Activated CD8-positive, alpha-beta T cell treated with anti-CD3 and anti-CD28 coated beads for 36 hours (primary cell): ENCODE measurements around the gene CRISP2. TPM values are rescaled to one million over a fixed set of nuclear protein-coding genes. Genes with fewer than 3 reads are reported as not detected.

Source experiments
- ATAC-seq: fragments of 200-7000 bp; cut with Tn5 transposase; one replicate; pipeline ENCODE4 v1.10.0; 2021; ENCODE audit warnings: mild to moderate bottlenecking, moderate library complexity
- CTCF ChIA-PET: fragments of 350-600 bp; sonication (Branson Sonifier 250); formaldehyde crosslinking; loops from one replicate; lab custom pipeline; 2021; ENCODE audit warnings: antibody characterized with exemption; lab: Charles Lee
- POLR2A ChIA-PET: fragments of 350-600 bp; sonication (Branson Sonifier 250); formaldehyde crosslinking; loops from one replicate; lab custom pipeline; 2021; ENCODE audit warnings: antibody characterized with exemption; lab: Charles Lee
- DNase-seq: peaks from one replicate; pipeline ENCODE4 v3.0.0-alpha.2; 2020
- H3K27ac Mint-ChIP-seq: one replicate; pipeline ENCODE4 v1.8.0; 2021; ENCODE audit warnings: mild to moderate bottlenecking, mixed read lengths
- H3K27me3 Mint-ChIP-seq: one replicate; pipeline ENCODE4 v1.8.0; 2021; ENCODE audit warnings: mixed read lengths
- H3K36me3 Mint-ChIP-seq: one replicate; pipeline ENCODE4 v1.8.0; 2021; ENCODE audit warnings: low read depth, mixed read lengths
- H3K4me1 Mint-ChIP-seq: one replicate; pipeline ENCODE4 v1.8.0; 2021; ENCODE audit warnings: low read depth, mixed read lengths
- H3K4me3 Mint-ChIP-seq: one replicate; pipeline ENCODE4 v1.8.0; 2021; ENCODE audit warnings: mild to moderate bottlenecking, moderate library complexity, mixed read lengths
- H3K9me3 Mint-ChIP-seq: one replicate; pipeline ENCODE4 v1.8.0; 2021; ENCODE audit warnings: mixed read lengths
- intact Hi-C: fragments of 100-400 bp; cut with micrococcal nuclease; formaldehyde crosslinking; loops from one replicate; pipeline ENCODE4 v1.10.0; 2022
- total RNA-seq, 2 experiments: library from RNA; stranded (reverse); gene quantifications; one replicate each; pipeline ENCODE4 v1.2.3, GENCODE V29; 2021
- TF ChIP-seq, protein P1 (sequence below): fragments of 200-600 bp; IDR thresholded peaks from one replicate; pipeline ENCODE4 v1.8.0; 2022; ENCODE audit warnings: antibody characterized with exemption, mild to moderate bottlenecking

The CRISP2 gene, protein sequence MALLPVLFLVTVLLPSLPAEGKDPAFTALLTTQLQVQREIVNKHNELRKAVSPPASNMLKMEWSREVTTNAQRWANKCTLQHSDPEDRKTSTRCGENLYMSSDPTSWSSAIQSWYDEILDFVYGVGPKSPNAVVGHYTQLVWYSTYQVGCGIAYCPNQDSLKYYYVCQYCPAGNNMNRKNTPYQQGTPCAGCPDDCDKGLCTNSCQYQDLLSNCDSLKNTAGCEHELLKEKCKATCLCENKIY
- not detected for total RNA-seq

DNA sequence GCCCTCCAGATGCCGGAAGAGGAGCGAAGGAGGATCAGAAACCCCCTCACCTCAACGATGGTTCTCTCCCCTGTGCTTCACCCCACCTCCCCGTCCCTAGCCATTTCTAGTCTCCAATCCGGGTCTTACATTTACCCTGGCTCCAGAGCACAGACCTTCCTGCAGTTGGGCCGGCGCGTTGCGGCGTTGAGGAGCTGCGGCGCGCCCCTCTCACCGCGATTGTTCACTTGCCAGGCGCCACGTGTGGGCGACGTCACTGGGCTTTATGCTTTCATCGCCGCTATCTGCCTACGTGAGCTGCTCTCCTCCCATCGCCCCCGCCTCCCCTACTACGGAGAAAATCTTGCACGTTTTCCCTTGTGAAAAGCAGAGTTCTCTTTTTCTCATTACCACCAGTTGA lies at the start of gene CRISP2:
CRISP2 (minus strand) TSS at position 198 of the 400 bp plus-strand sequence. CDS start 4,347 bp downstream, outside the sequence.
- H3K27ac Mint-ChIP-seq, result no peak within 1 kb of the TSS
- CTCF ChIA-PET, result no interaction called here
- intact Hi-C loops, result no loop called here
- POLR2A ChIA-PET, result no interaction called here
- no peak for ATAC-seq
- H3K4me1 Mint-ChIP-seq, result no peaks in the 10 kb centered on the region
- TF ChIP-seq, protein P1, sequence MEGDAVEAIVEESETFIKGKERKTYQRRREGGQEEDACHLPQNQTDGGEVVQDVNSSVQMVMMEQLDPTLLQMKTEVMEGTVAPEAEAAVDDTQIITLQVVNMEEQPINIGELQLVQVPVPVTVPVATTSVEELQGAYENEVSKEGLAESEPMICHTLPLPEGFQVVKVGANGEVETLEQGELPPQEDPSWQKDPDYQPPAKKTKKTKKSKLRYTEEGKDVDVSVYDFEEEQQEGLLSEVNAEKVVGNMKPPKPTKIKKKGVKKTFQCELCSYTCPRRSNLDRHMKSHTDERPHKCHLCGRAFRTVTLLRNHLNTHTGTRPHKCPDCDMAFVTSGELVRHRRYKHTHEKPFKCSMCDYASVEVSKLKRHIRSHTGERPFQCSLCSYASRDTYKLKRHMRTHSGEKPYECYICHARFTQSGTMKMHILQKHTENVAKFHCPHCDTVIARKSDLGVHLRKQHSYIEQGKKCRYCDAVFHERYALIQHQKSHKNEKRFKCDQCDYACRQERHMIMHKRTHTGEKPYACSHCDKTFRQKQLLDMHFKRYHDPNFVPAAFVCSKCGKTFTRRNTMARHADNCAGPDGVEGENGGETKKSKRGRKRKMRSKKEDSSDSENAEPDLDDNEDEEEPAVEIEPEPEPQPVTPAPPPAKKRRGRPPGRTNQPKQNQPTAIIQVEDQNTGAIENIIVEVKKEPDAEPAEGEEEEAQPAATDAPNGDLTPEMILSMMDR, result no peak
- no peaks in the 10 kb centered on the region for H3K36me3 Mint-ChIP-seq
- peaks cover 2% of the 10 kb centered on the region for H3K9me3 Mint-ChIP-seq
- H3K4me3 Mint-ChIP-seq, result no peak within 1 kb of the TSS
- H3K27me3 Mint-ChIP-seq, result no peaks in the 10 kb centered on the region
- DNase-seq, result no peak

- Mint-ChIP-seq H3K36me3 (no peaks in the 10 kb centered on the region), H3K27ac (no peak within 1 kb of the TSS), H3K27me3 (no peaks in the 10 kb centered on the region), H3K4me3 (no peak within 1 kb of the TSS), H3K9me3 (no peaks in the 10 kb centered on the region), H3K4me1 (no peaks in the 10 kb centered on the region)
- DNase-seq, result no peak
- no peak for ATAC-seq
- TF ChIP-seq, protein P1, result no peak
- POLR2A ChIA-PET, result interaction anchor here (0.6 kb wide), 1 partner anchor 176 kb away, joined by 3 read pairs; no protein-coding TSS in a partner anchor
- CTCF ChIA-PET, result no interaction called here
- intact Hi-C loops, result no loop called here
Measured at GRCh38 chr6:49744259-49744658, 30.9 kb upstream of the CRISP2 start, which contains the start of gene CRISP3. TSS of gene CRISP3 (minus strand) at chr6:49744388. CDS start at chr6:49744367, 21 bp downstream.

- H3K9me3 Mint-ChIP-seq, result no peaks in the 10 kb centered on the region
- POLR2A ChIA-PET, result no interaction called here
- TF ChIP-seq, protein P1, result no peak
- H3K36me3 Mint-ChIP-seq, result no peaks in the 10 kb centered on the region
- DNase-seq, result no peak
- no peak overlapping the region for H3K4me3 Mint-ChIP-seq
- no peaks in the 10 kb centered on the region for H3K4me1 Mint-ChIP-seq
- no peak for ATAC-seq
- no peak overlapping the region for H3K27ac Mint-ChIP-seq
- intact Hi-C loops, result no loop called here
- CTCF ChIA-PET, result no interaction called here
- H3K27me3 Mint-ChIP-seq, result no peaks in the 10 kb centered on the region
Measured at GRCh38 chr6:49743429-49743828, 30.1 kb upstream of the CRISP2 start.

DNA sequence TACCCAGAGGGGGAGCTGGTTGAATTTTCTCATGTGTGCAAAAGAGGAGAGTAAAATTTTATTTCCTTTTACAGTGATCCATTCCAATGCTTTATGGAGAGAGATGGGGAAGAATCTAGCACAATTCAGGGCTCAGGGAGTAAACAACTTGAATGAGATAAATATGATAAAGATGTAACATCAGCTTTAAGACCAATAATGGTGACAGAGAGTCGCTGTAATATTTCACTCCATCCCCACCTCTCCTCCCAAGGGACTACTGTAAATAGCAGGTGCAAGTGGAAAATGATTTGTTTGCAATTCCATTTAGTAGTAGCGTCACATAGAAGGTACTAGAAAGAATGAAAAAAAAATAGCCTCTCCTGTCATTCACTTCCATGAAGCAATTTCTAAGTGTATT lies 26.1 kb upstream of the CRISP2 start:
- TF ChIP-seq, protein P1, result no peak
- POLR2A ChIA-PET, result no interaction called here
- DNase-seq (no peak), ATAC-seq (no peak)
- Mint-ChIP-seq H3K4me3 (no peak overlapping the region), H3K36me3 (no peaks in the 10 kb centered on the region), H3K27ac (no peak overlapping the region), H3K27me3 (no peaks in the 10 kb centered on the region), H3K9me3 (no peaks in the 10 kb centered on the region), H3K4me1 (no peaks in the 10 kb centered on the region)
- intact Hi-C loops, result no loop called here
- CTCF ChIA-PET, result no interaction called here

DNA sequence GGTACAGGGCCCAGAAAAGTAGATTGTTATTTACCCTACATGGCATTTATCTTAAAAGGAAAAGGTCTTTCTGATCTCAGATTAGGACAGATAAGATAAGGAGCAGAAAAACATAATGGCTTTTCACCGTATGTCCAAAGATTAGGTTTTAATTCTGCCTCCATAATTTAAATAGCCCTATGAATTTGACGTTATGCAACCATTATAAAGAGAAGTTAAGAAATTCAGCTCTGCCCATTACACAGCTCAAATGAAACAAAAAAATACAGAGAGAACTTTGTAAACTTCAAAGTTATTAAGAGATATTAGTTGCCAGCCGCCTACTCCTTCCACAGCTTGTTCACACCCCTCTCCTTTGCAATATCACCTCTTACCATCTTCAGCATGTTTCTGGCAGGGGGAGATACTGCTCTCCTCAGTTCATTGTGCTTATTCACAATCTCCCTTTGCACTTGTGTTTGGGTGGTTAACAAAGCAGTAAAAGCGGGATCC lies 22.7 kb upstream of the CRISP2 start:
- Mint-ChIP-seq H3K27ac (no peak overlapping the region), H3K9me3 (no peaks in the 10 kb centered on the region), H3K4me1 (no peaks in the 10 kb centered on the region), H3K36me3 (no peaks in the 10 kb centered on the region), H3K27me3 (no peaks in the 10 kb centered on the region), H3K4me3 (no peak overlapping the region)
- TF ChIP-seq, protein P1, result no peak
- ATAC-seq, result no peak
- POLR2A ChIA-PET, result no interaction called here
- DNase-seq, result no peak
- CTCF ChIA-PET, result no interaction called here
- intact Hi-C loops, result no loop called here
